ENCODE measurements around the gene SNX24.

DNA sequence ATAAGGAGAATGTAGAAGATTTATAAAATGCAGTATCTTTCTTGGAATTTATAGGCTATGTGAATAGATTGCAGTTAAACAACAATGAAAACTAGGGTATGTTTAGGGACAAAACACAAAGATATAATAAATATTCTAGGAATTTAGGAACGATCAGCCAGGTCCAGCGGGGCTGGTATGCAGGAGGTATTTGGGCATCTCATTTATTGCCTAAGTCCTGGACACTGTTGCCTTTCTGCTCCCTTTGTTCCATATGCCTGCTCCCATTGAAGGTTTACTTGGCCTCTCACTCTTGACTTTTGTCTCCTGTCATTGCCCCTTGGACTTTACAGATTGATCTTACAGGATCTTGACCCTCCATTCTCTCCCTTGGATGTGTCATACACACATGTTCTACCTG, 55.9 kb downstream of the SNX24 start:
- TF ChIP-seq EP300 (IDR thresholded peaks at IDR 0.05) (no peak), POLR2AphosphoS5 (IDR thresholded peaks at IDR 0.05) (no peak), CTCF (IDR thresholded peaks at IDR 0.05) (no peak)

Data from esophagus muscularis mucosa (tissue), 4 donors.